WTC11 (cell line): ENCODE results near the gene ZNF433.

Experiments used
- ATF3 ChIP-seq: sonication (generic); formaldehyde crosslinking; conservative IDR thresholded peaks from 2 replicates; pipeline ENCODE4 v1.8.1; 2022; ENCODE audit warnings: mild to moderate bottlenecking, missing genetic modification reagents
- NR3C1 ChIP-seq: sonication (generic); formaldehyde crosslinking; conservative IDR thresholded peaks from 2 replicates; pipeline ENCODE4 v1.8.1; 2023; ENCODE audit warnings: low read depth, mild to moderate bottlenecking, missing genetic modification reagents
- PRDM15 ChIP-seq: sonication (generic); formaldehyde crosslinking; IDR thresholded peaks from 2 replicates; pipeline ENCODE4 v1.8.0; 2022; ENCODE audit warnings: missing genetic modification reagents

GRCh38 chr19:12064590-12065538 is 29.4 kb upstream of the ZNF433 start, which contains the start of gene ZNF844:
- TF ChIP-seq ATF3 (CRISPR knock-in tag) (no peak), NR3C1 (CRISPR knock-in tag) (no peak), PRDM15 (CRISPR knock-in tag) (no peak)
